Activated CD8-positive, alpha-beta memory T cell treated with anti-CD3 and anti-CD28 coated beads for 4 hours (primary cell): ENCODE measurements around the gene KRT27.
A peak's percentile ranks its signal among the peaks of the same experiment; 100 is the strongest.
"Not testable (repeated sequence)": the region's sequence is repeated elsewhere in the genome, so short reads cannot be mapped to it uniquely, and the experiment has no call there.

Experiments
- DNase-seq, 2 donors: peaks; one replicate each; pipeline ENCODE4 v3.0.0-alpha.2; 2020; ENCODE audit warnings: low read depth in 2 of 2

The KRT27 gene

DNA sequence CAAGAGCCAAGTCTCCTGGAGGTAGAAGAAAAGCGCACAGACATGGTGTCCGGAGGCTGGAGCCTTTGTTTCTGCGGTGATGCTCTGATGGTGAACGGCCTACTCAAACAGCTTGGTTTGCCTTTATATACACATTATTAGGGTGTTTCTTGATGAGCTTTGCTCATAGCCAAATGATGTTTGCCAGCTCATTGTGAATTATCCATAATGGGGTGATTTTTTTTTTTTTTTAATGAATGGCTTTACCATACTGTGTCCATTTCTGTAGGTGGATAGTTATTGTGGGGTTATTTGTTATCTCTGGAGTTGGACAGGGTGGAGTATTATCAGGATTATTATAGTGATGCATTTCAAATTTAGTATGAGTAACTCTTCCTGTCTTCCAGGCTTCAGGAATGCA, at the start of gene KRT27:
Gene KRT27, minus strand, starts transcription at position 101 of the 400 bp plus-strand sequence. Its CDS starts 57 bp downstream, at position 44.
- no peak for DNase-seq

- DNase-seq, result no peak
Observed at GRCh38 chr17:40830085-40830776, 47.9 kb upstream of the KRT27 start.

DNA sequence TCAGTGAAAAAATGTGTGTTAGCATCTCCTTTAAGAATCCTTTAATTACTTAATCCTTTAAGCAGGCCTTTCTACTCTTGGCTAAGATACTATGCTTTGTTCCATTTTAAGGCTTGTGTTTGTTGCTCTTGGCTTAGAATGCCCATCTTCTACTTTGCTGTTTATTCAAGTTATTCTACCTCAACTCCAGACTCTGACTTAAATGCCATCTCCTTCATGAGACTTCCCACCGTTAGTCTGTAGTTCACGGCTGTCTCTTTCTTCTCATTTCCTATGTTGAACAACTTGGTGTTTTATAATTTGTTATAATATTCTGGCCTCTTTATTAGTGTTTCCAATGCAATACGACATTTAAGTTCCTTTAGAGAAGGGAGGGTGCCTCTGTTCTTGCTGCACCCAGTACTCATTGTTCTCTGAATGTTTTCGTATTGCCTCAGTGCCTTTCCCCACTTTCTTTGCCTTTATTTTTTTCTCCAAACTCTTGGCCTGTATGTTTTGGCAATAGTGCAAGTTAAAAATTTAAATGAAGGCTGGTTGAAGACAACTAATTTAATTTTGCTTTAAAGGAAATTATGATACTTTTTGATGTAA, 46.2 kb upstream of the KRT27 start:
- DNase-seq, result no peak

DNA sequence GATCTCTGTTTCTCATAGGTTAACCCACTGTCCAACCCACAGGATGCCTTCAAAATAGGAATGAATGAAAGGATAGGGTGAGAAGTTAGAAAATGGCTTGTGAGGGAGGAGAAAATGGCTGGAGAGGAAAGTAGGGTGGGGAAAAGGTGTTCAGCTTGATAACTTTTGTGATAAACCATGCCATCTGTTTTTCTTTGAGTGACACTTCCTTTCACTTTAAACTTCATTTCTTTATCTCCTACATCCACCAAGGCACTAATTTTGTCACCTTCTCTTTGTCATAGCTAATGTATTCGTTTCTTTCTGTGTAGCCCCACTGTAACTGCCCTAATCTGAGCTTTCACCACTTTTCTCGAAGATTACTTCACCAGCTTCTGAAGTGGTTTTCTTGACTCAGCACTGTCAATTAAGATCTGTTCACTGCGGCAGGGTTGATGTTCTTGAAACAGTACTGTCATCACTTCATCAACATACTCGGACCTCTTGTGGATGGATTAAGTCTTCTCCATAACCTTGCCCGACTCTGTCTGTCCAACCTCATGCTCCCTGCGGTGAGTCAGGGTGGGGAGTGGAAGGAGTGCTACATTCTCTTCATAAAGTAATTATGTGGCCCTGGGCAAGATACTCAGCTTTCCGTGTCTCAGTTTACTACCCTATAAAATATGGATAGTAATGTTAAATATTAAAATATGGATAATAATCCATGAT, 45.5 kb upstream of the KRT27 start:
- no peak for DNase-seq

GRCh38 chr17:40825599-40825998, 43.2 kb upstream of the KRT27 start:
- DNase-seq, result no peak

GRCh38 chr17:40824015-40824832, 41.9 kb upstream of the KRT27 start:
- no peak for DNase-seq

- DNase-seq, result no peak
Observed at GRCh38 chr17:40822132-40822812, 39.9 kb upstream of the KRT27 start, which contains the start of gene KRT10. Gene KRT10, minus strand, starts transcription at chr17:40822614. Its CDS starts 29 bp downstream, at chr17:40822585.

DNA sequence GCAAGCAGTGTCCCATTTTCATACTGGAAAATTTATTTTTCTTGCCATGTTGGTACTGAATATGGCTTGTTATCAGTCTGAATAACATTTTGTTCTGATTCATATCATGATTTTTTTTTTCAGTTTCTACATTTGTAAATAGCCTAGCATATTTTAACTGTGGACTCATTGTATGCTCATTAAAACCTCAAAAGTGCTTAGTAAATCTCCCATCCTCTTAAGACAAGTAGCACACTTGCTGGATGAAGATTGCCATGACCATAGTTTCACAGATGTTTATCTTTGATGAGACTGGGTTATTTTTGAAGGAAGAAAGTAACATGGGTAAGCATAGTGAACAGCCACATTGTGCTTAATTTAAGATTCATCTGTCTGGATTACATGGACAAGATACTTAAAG, 39.2 kb upstream of the KRT27 start:
- no peak for DNase-seq

DNA sequence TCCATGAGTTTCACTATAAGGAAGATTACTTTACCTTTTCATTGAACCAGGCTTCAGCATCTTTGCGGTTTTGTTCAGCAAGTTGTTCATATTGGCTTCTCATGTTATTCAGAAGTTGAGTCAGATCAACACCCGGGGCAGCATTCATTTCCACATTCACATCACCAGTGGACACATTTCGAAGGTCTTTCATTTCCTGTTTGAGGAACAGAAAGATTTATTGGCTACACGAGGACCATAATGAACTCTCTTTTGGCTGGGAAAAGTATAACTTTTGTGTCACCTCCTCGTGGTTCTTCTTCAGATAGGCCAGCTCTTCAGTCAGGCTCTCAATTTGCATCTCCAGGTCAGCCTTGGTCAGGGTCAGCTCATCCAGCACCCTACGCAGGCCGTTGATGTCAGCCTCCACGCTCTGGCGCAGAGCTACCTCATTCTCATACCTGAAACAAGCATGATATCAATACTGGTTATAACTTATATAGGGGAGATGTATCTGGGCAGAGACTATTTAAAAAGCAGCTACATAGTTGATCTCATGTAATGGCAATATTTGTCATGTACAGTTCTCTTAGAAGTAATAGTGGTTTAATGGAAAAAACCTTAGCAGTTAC, 38.0 kb upstream of the KRT27 start:
- no peak for DNase-seq

GRCh38 chr17:40819528-40820125, 37.3 kb upstream of the KRT27 start:
- no peak for DNase-seq

- peak; percentile 64 to 71 for DNase-seq
Observed at GRCh38 chr17:40818733-40819527, 36.6 kb upstream of the KRT27 start.

DNA sequence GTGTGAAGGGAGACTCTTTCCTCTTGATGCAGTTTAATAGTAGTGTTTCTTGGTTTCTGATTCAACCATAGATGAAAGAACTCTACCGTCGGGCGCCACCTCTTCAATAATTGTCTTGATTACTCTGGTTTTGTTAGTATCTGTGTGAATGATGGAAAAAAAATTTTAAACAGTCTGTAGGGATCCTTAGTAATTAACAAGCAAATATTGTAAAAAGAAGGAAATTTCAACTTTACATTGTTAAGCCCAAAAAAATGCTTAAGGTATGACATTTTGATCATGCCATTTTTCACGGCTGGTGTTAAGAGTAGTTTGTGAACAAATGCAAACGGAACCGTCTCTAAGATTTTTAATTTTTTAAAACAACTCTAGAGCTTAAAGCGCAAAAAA, 36.0 kb upstream of the KRT27 start:
- no peak for DNase-seq

GRCh38 chr17:40817103-40817682, 34.8 kb upstream of the KRT27 start:
- no peak for DNase-seq

- DNase-seq, result no peak
Observed at GRCh38 chr17:40816569-40816968, 34.2 kb upstream of the KRT27 start.

DNA sequence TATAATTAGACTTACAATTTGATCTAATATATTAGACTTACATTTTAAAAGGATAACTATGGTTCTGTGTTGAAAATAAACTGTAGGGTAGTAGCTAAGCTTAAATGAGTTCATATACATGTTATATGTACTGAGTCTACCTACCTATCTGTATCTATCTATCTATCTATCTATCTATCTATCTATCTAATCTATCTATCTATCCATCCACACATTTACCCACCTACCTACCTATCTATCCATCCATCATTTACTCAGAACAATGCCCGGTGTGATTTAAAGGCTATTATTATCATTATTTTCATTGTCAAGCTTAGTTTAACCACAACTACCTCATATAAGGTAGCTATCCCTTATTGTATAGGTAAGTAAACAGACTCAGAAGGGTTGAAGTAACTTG, 33.0 kb upstream of the KRT27 start:
- no peak for DNase-seq

GRCh38 chr17:40814657-40815056, 32.3 kb upstream of the KRT27 start:
- not testable (repeated sequence) for DNase-seq

DNA sequence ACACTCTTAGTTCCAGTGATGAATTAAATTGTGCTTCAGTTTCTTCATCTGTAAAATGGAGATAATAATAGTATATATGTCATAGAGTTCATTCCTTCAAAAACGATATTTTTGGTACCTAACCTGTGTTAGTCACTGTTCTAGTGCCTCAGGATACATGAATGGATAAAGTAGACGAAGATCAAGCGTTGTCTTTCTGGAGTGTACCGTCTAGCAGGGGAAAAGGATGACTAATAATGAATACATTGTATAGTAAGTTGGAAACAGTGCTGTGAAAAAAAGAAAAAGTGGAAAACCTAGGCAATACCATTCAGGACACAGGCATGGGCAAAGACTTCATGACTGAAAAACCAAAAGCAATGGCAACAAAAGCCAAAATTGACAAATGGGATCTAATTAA, 31.5 kb upstream of the KRT27 start:
- DNase-seq, result no peak

- DNase-seq, result no peak
Observed at GRCh38 chr17:40812639-40813038, 30.3 kb upstream of the KRT27 start.

- DNase-seq, result no peak
Observed at GRCh38 chr17:40810494-40810893, 28.1 kb upstream of the KRT27 start.
